MM.1S (cell line): ENCODE measurements around the gene INPP4A.

ENCODE experiments used
- EZH2 ChIP-seq: fragments of 300-600 bp; sonication (generic); optimal IDR thresholded peaks from 2 replicates; pipeline ENCODE3; 2017; ENCODE audit warnings: low read depth, mild to moderate bottlenecking, antibody characterized with exemption, low read length, mixed read lengths
- TF ChIP-seq, protein P1 (sequence below): fragments of 300-600 bp; sonication (generic); IDR thresholded peaks from 2 replicates; pipeline ENCODE4 v1.5.1; 2016; ENCODE audit warnings: antibody characterized with exemption, low read length, mixed read lengths

DNA sequence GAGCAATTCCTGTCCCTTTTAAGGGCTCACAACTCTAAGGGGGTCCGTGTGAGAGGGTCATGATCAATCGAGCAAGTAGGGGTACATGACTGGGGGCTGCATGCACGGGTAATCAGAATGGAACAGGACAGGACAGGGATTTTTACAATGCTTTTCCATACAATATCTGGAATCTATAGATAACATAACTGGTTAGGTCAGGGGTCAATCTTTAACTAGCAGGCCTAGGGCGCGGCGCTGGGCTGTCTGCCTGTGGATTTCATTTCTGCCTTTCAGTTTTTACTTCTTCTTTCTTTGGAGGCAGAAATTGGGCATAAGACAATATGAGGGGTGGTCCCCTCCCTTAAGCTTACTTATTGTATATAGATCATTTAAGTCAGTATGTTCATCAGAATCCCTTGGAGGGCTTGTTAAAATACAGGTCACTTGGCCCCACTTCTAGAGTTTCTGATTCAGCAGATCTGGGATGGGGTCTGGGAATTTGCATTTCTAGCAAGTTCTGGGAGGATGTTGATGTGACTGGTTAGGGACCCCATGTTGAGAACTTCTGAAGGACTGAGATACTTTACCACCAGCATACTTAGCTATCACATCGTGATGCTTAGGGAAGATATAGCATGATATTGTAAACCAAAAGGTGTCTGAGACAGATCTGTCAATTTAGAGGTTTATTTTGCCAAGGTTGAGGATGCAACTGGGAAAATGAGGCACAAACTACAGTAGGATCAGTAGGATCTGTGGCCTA, 2.8 kb upstream of the INPP4A start:
- TF ChIP-seq, protein P1, sequence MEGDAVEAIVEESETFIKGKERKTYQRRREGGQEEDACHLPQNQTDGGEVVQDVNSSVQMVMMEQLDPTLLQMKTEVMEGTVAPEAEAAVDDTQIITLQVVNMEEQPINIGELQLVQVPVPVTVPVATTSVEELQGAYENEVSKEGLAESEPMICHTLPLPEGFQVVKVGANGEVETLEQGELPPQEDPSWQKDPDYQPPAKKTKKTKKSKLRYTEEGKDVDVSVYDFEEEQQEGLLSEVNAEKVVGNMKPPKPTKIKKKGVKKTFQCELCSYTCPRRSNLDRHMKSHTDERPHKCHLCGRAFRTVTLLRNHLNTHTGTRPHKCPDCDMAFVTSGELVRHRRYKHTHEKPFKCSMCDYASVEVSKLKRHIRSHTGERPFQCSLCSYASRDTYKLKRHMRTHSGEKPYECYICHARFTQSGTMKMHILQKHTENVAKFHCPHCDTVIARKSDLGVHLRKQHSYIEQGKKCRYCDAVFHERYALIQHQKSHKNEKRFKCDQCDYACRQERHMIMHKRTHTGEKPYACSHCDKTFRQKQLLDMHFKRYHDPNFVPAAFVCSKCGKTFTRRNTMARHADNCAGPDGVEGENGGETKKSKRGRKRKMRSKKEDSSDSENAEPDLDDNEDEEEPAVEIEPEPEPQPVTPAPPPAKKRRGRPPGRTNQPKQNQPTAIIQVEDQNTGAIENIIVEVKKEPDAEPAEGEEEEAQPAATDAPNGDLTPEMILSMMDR, result no peak
- no peak for TF ChIP-seq EZH2
